ENCODE results near the gene ESYT2. TPM values are rescaled to one million over a fixed set of nuclear protein-coding genes. Genes with fewer than 3 reads are reported as not detected.

Gene ESYT2
- total RNA-seq, 1 experiment from 2014 or later = 78.6 TPM

DNA sequence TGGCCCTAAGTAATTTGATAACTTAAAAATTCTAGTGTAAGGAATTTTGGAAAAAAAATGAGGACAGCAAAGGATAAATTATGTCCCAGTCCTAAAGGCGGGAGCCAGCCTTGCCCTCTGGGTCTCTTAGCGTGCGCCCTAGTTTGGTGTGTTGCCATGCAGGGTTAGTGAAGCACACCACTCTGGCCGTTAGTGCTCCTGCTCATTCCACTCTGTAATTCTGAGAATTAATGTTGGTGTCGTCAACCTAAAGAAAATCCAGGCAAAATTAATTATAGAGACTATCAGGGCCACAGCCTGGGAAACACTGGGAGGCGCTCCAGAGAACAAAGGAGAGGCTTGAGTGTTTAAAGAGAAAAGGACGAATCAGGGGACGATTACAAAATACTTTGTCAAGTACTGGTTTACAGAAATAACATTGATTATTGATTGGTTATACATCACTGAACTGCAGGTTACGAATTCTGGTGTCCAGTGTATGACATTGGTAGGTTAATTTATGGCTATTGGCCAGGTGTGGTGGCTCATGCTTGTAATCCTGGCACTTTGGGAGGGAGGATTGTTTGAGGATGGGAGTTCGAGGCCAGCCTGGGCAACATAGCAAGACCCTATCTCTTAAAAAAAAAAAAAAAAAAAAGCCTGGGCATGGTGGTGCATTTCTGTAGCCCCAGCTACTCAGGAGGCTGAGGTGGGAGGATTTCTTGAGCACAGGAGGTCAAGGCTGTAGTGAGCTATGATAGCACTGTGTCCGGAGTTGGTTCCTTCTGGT, 32.8 kb upstream of the ESYT2 start:
- H3K27ac Mint-ChIP-seq (ENCODE audit: low read depth, unreplicated experiment) = peak overlapping the region; percentile 16
- ChIA-PET POLR2A (interaction anchor here (1.1 to 2.6 kb wide), 3 partner anchors 17 to 43 kb away, joined by 3 to 21 read pairs (median 13); no protein-coding TSS in a partner anchor), CTCF (interaction anchor here (0.6 to 1.9 kb wide), 4 partner anchors 9 to 115 kb away, joined by 3 to 8 read pairs (median 4); no protein-coding TSS in a partner anchor)
- peaks cover 16% of the 10 kb centered on the region for H3K4me1 Mint-ChIP-seq (ENCODE audit: insufficient read depth, unreplicated experiment)
- H3K9me3 Mint-ChIP-seq (ENCODE audit: unreplicated experiment) = no peaks in the 10 kb centered on the region
- H3K4me3 Mint-ChIP-seq (ENCODE audit: unreplicated experiment) = peak overlapping the region; percentile 41
- intact Hi-C loops (cut with micrococcal nuclease) = no loop called here
- BruUV-seq (replicated peaks) = no TSS peak
- H3K36me3 Mint-ChIP-seq (ENCODE audit: insufficient read depth, unreplicated experiment) = peaks cover 10% of the 10 kb centered on the region
- no peak for DNase-seq (ENCODE audit: unreplicated experiment)
- no peak for TF ChIP-seq CTCF (IDR thresholded peaks at IDR 0.05; ENCODE audit: unreplicated experiment)
- no peaks in the 10 kb centered on the region for H3K27me3 Mint-ChIP-seq (ENCODE audit: insufficient read depth, unreplicated experiment)

GRCh38 chr7:158861004-158861787, 31.9 kb upstream of the ESYT2 start:
- CTCF ChIA-PET = interaction anchor here (0.6 to 1.9 kb wide), 4 partner anchors 10 to 116 kb away, joined by 3 to 10 read pairs (median 3); no protein-coding TSS in a partner anchor
- intact Hi-C loops (cut with micrococcal nuclease) = no loop called here
- H3K4me3 Mint-ChIP-seq (ENCODE audit: unreplicated experiment) = no peak overlapping the region
- no peaks in the 10 kb centered on the region for H3K27me3 Mint-ChIP-seq (ENCODE audit: insufficient read depth, unreplicated experiment)
- H3K27ac Mint-ChIP-seq (ENCODE audit: low read depth, unreplicated experiment) = peak overlapping the region; percentile 46
- no peak for DNase-seq (ENCODE audit: unreplicated experiment)
- H3K4me1 Mint-ChIP-seq (ENCODE audit: insufficient read depth, unreplicated experiment) = peaks cover 16% of the 10 kb centered on the region
- H3K9me3 Mint-ChIP-seq (ENCODE audit: unreplicated experiment) = no peaks in the 10 kb centered on the region
- TF ChIP-seq CTCF (IDR thresholded peaks at IDR 0.05; ENCODE audit: unreplicated experiment) = no peak
- POLR2A ChIA-PET = interaction anchor here (0.7 to 2.6 kb wide), 3 partner anchors 31 to 428 kb away, joined by 3 to 13 read pairs (median 3); no protein-coding TSS in a partner anchor
- peaks cover 10% of the 10 kb centered on the region for H3K36me3 Mint-ChIP-seq (ENCODE audit: insufficient read depth, unreplicated experiment)
- no TSS peak for BruUV-seq (replicated peaks)

DNA sequence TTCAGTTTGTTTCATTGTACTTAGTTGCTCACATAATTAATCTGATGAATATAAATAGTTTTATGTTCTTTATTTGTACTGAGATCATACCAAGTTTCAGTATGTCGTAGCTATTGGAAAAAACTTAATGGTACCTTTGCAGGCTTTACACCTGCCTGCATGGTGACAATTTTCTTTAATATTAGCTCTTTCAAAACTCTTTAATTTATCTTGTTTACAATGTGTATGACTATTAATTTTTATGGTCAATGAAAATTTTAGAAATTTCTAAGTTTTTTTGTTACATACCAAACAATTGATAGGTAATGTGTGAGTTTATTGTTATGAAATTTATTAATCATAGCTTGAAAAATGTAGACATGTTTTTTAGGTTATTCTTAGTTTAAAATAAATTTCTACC, 31.1 kb upstream of the ESYT2 start:
- no peak for DNase-seq (ENCODE audit: unreplicated experiment)
- CTCF ChIA-PET = interaction anchor here (0.6 to 1.9 kb wide), 5 partner anchors 11 to 117 kb away, joined by 3 to 10 read pairs (median 4); no protein-coding TSS in a partner anchor
- Mint-ChIP-seq H3K4me1 (ENCODE audit: insufficient read depth, unreplicated experiment) (peaks cover 16% of the 10 kb centered on the region), H3K36me3 (ENCODE audit: insufficient read depth, unreplicated experiment) (peaks cover 10% of the 10 kb centered on the region), H3K9me3 (ENCODE audit: unreplicated experiment) (no peaks in the 10 kb centered on the region), H3K4me3 (ENCODE audit: unreplicated experiment) (no peak overlapping the region), H3K27ac (ENCODE audit: low read depth, unreplicated experiment) (no peak overlapping the region), H3K27me3 (ENCODE audit: insufficient read depth, unreplicated experiment) (no peaks in the 10 kb centered on the region)
- POLR2A ChIA-PET = interaction anchor here (0.7 to 2.6 kb wide), 3 partner anchors 30 to 428 kb away, joined by 3 to 13 read pairs (median 3); no protein-coding TSS in a partner anchor
- no peak for TF ChIP-seq CTCF (IDR thresholded peaks at IDR 0.05; ENCODE audit: unreplicated experiment)
- BruUV-seq (replicated peaks) = no TSS peak
- intact Hi-C loops (cut with micrococcal nuclease) = no loop called here

Data from MCF 10A (cell line).